Heart left ventricle (tissue), 13 donors: ENCODE results near the gene BCL2L13.

Experiments used
- POLR2A ChIP-seq, 2 donors: fragments of 450-650 bp; IDR thresholded peaks; one replicate each; pipeline ENCODE4 v1.6.1; 2017; ENCODE audit warnings: antibody characterized with exemption in 2 of 2, mild to moderate bottlenecking in 2 of 2, moderate library complexity in 2 of 2
- TF ChIP-seq, protein P1 (sequence below), 12 donors: fragments of 200-600 bp; sonication (generic) in 4 of 12; IDR thresholded peaks; one replicate each; pipeline versions ENCODE4 v1.5.0 to v1.8.0; 2018 to 2022; ENCODE audit warnings: antibody characterized with exemption in 12 of 12, mild to moderate bottlenecking in 5 of 12
- donor health status: ischemic (EF 13 %, LVEDD 7.1; RV severe dilation, severe dysfunction).
- donor health status: DM: no; HTN: yes; CAD: no.
- donor health status: DM: no; HTN: no; CAD: no.
- donor health status: ischemic (EF 25% LVEDD 6.9; RV normal size, moderate dysfunction).
- donor health status: ischemic (EF 25% LVEDD 5.7; RV mildly dilated, moderate dysfunction).
- donor health status: ischemic (EF 35%, LVEDD 5.7; RV mildly dilated, moderate dysfunction).
- donor health status: nonischemic (EF 11% LVEDD 7.7; RV severe dilation, severe dysfunction).
- donor health status: DM: yes; HTN: yes; CAD: no.
- donor health status: PGD.
- donor health status: ischemic (EF 29% LVEDD 5.4; RV normal size, mild dysfunction).
- donor health status: nonischemic (EF 23%, LVEDD 6.1; RV moderate dilation, normal function).

DNA sequence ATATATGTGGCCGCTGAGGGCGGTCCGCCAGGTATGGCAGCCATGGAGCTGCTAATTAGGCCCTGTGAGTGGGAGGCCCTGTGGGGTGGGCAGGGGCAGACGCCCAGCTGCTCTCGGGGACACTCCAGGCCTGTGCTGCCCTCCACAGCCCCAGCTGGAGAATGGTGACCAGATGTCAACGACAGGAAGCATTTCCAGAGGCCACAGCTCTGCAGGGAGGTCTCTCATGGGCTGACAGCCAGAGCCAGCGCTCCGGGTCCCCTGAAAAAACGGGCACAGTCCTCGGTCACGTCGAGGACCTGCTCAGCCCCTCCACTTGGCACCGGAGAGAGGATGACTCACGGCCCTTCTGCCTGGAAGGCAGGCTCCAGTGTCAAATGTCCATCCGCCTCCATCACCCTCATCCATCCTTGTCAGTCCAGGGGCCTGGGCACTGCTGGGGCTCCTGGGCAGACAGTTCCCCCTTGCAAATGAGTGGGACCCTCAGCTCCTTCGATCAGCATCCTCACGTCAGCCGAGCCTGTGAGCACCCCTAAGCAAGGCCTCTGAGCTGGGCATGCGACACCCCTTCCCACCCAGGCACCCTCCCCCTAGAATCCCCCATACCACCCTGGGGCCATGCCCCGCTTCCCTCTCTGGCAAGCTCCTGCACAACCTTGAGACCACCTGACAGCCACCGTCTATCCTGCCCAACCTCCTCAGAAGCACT is 133.8 kb downstream of the BCL2L13 start:
- TF ChIP-seq, protein P1, sequence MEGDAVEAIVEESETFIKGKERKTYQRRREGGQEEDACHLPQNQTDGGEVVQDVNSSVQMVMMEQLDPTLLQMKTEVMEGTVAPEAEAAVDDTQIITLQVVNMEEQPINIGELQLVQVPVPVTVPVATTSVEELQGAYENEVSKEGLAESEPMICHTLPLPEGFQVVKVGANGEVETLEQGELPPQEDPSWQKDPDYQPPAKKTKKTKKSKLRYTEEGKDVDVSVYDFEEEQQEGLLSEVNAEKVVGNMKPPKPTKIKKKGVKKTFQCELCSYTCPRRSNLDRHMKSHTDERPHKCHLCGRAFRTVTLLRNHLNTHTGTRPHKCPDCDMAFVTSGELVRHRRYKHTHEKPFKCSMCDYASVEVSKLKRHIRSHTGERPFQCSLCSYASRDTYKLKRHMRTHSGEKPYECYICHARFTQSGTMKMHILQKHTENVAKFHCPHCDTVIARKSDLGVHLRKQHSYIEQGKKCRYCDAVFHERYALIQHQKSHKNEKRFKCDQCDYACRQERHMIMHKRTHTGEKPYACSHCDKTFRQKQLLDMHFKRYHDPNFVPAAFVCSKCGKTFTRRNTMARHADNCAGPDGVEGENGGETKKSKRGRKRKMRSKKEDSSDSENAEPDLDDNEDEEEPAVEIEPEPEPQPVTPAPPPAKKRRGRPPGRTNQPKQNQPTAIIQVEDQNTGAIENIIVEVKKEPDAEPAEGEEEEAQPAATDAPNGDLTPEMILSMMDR (IDR thresholded peaks at IDR 0.05), result no peak
- TF ChIP-seq POLR2A (IDR thresholded peaks at IDR 0.05), result no peak
